Adrenal gland (tissue), 12 donors: ENCODE measurements around the gene DMD. TPM values are rescaled to one million over a fixed set of nuclear protein-coding genes. Genes with fewer than 3 reads are reported as not detected.

Experiments
- DNase-seq, 7 donors: peaks; one replicate each; pipeline ENCODE4 v3.0.0-alpha.2; 2019 to 2020
- H3K27ac ChIP-seq, 5 donors: fragments of 200-600 bp; sonication (generic) in 4 of 5; 1 replicate in 3 of 5; 2 replicates in 2 of 5; pipeline versions ENCODE4 v1.5.1 to v1.8.0; 2016 to 2020; ENCODE audit warnings: mild to moderate bottlenecking in 1 of 5
- H3K27me3 ChIP-seq: fragments of 200-600 bp; 2 replicates; pipeline ENCODE4 v1.8.0; 2021
- H3K36me3 ChIP-seq, 2 donors: fragments of 200-600 bp; replicated peaks in 1 of 2; 1 replicate in 1 of 2; 2 replicates in 1 of 2; pipeline versions ENCODE4 v1.5.1 to v1.8.0; 2018 to 2022
- H3K4me1 ChIP-seq, 2 donors: fragments of 200-600 bp; replicated peaks in 1 of 2; 1 replicate in 1 of 2; 2 replicates in 1 of 2; pipeline versions ENCODE4 v1.5.1 to v1.8.0; 2018 to 2021
- H3K4me3 ChIP-seq, 4 donors: fragments of 200-600 bp; sonication (generic) in 3 of 4; one replicate each; pipeline ENCODE4 v1.5.1; 2016 to 2018
- H3K9me3 ChIP-seq, 3 donors: fragments of 200-600 bp; sonication (generic) in 1 of 3; replicated peaks in 1 of 3; 1 replicate in 2 of 3; 2 replicates in 1 of 3; pipeline versions ENCODE4 v1.5.1 to v1.8.0; 2016 to 2021
- POLR2A ChIP-seq, 2 donors: fragments of 450-650 bp; IDR thresholded peaks; one replicate each; pipeline ENCODE4 v1.6.1; 2017; ENCODE audit warnings: antibody characterized with exemption in 2 of 2, mild to moderate bottlenecking in 2 of 2, moderate library complexity in 1 of 2
- WGBS, 4 donors: extraction: QIAGEN DNeasy Blood & Tissue Kit in 2 of 4; methylation state at CpG; one replicate each; pipeline versions ENCODE4 v1.1.5 to v1.1.7; 2013 to 2017; 5-methylcytosine and 5-hydroxymethylcytosine counted together
- intact Hi-C, 2 donors: fragments of 100-400 bp; cut with DNase I; formaldehyde crosslinking; loops; one replicate each; pipeline versions ENCODE4 v1.14.1 to v1.15.0; 2022 to 2023
- polyA plus RNA-seq, 3 donors: library from polyadenylated mRNA; stranded (reverse); fragments of 200-250 nt in 2 of 3; fragments of 350-450 nt in 1 of 3; fragmentation: Illumina TruSeq in 1 of 3; extraction: RNeasy Lipid Tissue Mini Kit (QIAGEN cat#74804) in 1 of 3; gene quantifications; one replicate each; pipeline ENCODE4 v1.2.3, GENCODE V29; 2013 to 2014
- total RNA-seq, 9 donors: library from RNA; depleted of rRNA in 4 of 9; stranded (reverse); fragments of >200 nt in 4 of 9; fragments of 120-200 nt in 1 of 9; fragmentation: NEBNext Ultra II Directional in 1 of 9; extraction: Animal tissue kit (Norgen Biotek cat#: 25700) in 1 of 9; gene quantifications; one replicate each; pipeline versions ENCODE4 v1.1.0 to v1.2.4, GENCODE V29; 2013 to 2023
- TF ChIP-seq, protein P1 (sequence below), 6 experiments: fragments of 450-650 bp in 4 of 6; fragments of 200-600 bp in 2 of 6; sonication (generic) in 1 of 6; IDR thresholded peaks; 1 replicate in 5 of 6; 2 replicates in 1 of 6; pipeline versions ENCODE4 v1.5.1 to v1.8.0; 2016 to 2021; ENCODE audit warnings: antibody characterized with exemption in 6 of 6, mild to moderate bottlenecking in 2 of 6, moderate library complexity in 1 of 6
- donor health status: healthy with polysubstance abuse.
- donor health status: Bipolar disorder and iron deficiency.
- donor health status: DM: yes; HTN: yes; CAD: no.
- donor health status: DM: no; HTN: no; CAD: no.
- donor health status: DM: no; HTN: no; CAD: no.
- donor health status: DM: yes; HTN: yes; CAD: no.

The DMD gene
- total and polyA plus RNA-seq, 12 donors: 14.6 to 89.7 (median 36.2) TPM

DNA sequence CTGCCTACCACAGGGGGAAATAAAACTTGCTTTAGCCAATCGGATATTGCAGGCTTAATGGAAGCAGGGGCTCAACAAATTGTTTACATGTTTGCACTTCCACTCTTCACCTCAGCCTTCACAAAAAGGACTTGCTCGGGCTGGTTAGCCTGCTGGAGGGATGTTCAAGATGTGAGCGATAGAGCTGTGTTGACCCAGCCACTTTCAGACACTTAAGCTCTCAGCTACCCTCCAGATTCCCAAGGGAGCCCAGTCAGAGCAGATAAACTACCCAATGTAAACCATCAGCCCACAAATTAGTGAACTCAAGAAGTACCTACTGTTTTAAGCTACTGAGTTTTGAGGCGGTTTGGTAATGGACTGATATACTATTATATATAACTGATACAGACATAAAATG lies 1631.1 kb downstream of the DMD start:
- Histone ChIP-seq H3K36me3 (no peaks in the 10 kb centered on the region), H3K27ac (no peak overlapping the region), H3K27me3 (no peaks in the 10 kb centered on the region), H3K9me3 (no peaks in the 10 kb centered on the region), H3K4me1 (no peaks in the 10 kb centered on the region), H3K4me3 (no peak overlapping the region)
- 74 to 100% (median 80%) methylated on average over 2 to 4 of the region's 4 CpGs for WGBS, 4 donors
- TF ChIP-seq, protein P1, sequence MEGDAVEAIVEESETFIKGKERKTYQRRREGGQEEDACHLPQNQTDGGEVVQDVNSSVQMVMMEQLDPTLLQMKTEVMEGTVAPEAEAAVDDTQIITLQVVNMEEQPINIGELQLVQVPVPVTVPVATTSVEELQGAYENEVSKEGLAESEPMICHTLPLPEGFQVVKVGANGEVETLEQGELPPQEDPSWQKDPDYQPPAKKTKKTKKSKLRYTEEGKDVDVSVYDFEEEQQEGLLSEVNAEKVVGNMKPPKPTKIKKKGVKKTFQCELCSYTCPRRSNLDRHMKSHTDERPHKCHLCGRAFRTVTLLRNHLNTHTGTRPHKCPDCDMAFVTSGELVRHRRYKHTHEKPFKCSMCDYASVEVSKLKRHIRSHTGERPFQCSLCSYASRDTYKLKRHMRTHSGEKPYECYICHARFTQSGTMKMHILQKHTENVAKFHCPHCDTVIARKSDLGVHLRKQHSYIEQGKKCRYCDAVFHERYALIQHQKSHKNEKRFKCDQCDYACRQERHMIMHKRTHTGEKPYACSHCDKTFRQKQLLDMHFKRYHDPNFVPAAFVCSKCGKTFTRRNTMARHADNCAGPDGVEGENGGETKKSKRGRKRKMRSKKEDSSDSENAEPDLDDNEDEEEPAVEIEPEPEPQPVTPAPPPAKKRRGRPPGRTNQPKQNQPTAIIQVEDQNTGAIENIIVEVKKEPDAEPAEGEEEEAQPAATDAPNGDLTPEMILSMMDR (IDR thresholded peaks at IDR 0.05): no peak
- no peak for TF ChIP-seq POLR2A (IDR thresholded peaks at IDR 0.05)
- DNase-seq: no peak
- intact Hi-C loops: no loop called here

DNA sequence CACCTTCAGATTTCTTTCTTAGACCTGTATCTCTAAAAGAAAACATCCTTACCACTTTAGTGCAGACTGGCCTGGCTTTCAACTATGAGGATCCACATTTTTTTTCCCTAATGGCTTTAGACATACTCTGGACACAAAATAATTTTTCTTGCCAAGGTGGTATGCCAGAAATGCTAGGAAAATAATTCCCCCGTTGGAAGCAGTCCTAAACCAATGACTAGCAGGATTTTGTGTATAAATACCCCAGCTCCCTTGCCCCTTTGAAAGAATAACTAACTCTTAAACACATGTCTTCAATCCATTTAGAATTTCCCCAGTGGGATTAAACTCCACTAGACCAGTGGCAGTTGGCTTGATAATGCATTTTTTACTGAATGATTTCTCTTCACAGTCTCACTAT lies 1639.0 kb downstream of the DMD start:
- intact Hi-C loops: no loop called here
- Histone ChIP-seq H3K36me3 (no peaks in the 10 kb centered on the region), H3K9me3 (no peaks in the 10 kb centered on the region), H3K4me1 (no peaks in the 10 kb centered on the region), H3K4me3 (no peak overlapping the region), H3K27ac (no peak overlapping the region), H3K27me3 (no peaks in the 10 kb centered on the region)
- no peak for DNase-seq
- TF ChIP-seq, protein P1 (IDR thresholded peaks at IDR 0.05): no peak
- TF ChIP-seq POLR2A (IDR thresholded peaks at IDR 0.05): no peak
- 23 to 67% (median 41%) methylated on average over 1 of the region's 1 CpG for WGBS, 4 donors

DNA sequence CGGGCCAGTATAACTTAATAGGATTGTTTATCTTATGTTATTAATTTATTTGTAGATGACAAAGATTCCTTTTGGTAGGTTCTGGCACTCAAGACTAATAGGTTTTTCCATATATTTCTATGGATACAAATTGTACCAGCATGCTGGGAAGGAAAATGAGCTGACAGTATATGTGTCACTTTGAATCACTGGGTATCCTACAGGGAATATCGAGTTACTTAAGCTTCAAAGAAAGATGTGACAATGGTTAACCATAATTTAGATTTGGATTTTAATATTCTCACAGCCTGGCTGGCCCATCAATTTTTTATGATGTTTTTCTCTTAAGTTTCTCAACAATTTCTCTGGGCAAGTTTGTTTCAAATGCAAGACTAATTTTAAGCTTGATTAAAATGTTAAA lies 1640.7 kb downstream of the DMD start:
- intact Hi-C loops: no loop called here
- TF ChIP-seq, protein P1 (IDR thresholded peaks at IDR 0.05): no peak
- TF ChIP-seq POLR2A (IDR thresholded peaks at IDR 0.05): no peak
- no peaks in the 10 kb centered on the region for H3K36me3 ChIP-seq
- WGBS, 4 donors: 59 to 89% (median 72%) methylated on average over 2 of the region's 2 CpGs
- H3K9me3 ChIP-seq: no peaks in the 10 kb centered on the region
- H3K27me3 ChIP-seq: no peaks in the 10 kb centered on the region
- no peak for DNase-seq
- H3K4me3 ChIP-seq: no peak overlapping the region
- H3K4me1 ChIP-seq: no peaks in the 10 kb centered on the region
- no peak overlapping the region for H3K27ac ChIP-seq

DNA sequence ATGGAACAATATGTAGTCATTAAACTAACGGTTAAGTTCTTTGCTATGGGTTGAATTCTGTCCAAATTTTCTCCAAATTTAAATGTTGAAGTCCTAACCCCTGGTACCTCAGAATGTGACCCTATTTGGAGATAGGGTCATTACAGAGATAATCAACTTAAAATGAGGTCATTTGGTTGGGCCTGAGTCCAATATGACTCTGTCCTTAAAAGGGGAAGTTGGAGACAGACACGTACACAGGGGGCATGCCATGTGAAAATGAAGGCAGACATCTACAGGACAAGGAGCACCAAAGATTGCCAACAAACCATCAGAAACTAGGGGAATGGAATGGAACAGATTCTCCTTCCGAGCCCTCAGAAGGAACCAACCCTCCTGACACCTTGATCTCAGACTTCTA lies 1647.6 kb downstream of the DMD start:
- 54 to 74% (median 68%) methylated on average over 3 of the region's 3 CpGs for WGBS, 4 donors
- intact Hi-C loops: no loop called here

More for the DNA sequence above, 1647.6 kb downstream of the DMD start:
- H3K9me3 ChIP-seq: no peaks in the 10 kb centered on the region
- no peaks in the 10 kb centered on the region for H3K36me3 ChIP-seq
- H3K4me3 ChIP-seq: no peak overlapping the region
- TF ChIP-seq, protein P1 (IDR thresholded peaks at IDR 0.05): no peak
- no peak for TF ChIP-seq POLR2A (IDR thresholded peaks at IDR 0.05)
- no peaks in the 10 kb centered on the region for H3K27me3 ChIP-seq
- DNase-seq: no peak
- H3K4me1 ChIP-seq: no peaks in the 10 kb centered on the region
- no peak overlapping the region for H3K27ac ChIP-seq
